Stimulated activated naive CD8-positive, alpha-beta T cell treated with anti-CD3 and anti-CD28 coated beads, Interleukin-15, amount 100 ng/mL, for 72 hours (primary cell): ENCODE data around the gene USP10.

Experiments
- ATAC-seq: fragments of 150-1000 bp; cut with Tn5 transposase; 2 replicates; pipeline ENCODE4 v1.10.0; 2021; ENCODE audit warnings: mild to moderate bottlenecking, moderate library complexity
- DNase-seq, 2 donors: peaks; one replicate each; pipeline ENCODE4 v3.0.0; 2021 to 2022
- H3K27ac Mint-ChIP-seq, 2 donors: one replicate each; pipeline ENCODE4 v1.8.0; 2022; ENCODE audit warnings: mild to moderate bottlenecking in 2 of 2, mixed read lengths in 2 of 2, moderate library complexity in 2 of 2
- H3K27me3 Mint-ChIP-seq: one replicate; pipeline ENCODE4 v1.8.0; 2022; ENCODE audit warnings: mixed read lengths
- H3K4me1 Mint-ChIP-seq: one replicate; pipeline ENCODE4 v1.8.0; 2022; ENCODE audit warnings: mild to moderate bottlenecking, mixed read lengths
- H3K4me3 Mint-ChIP-seq, 2 donors: one replicate each; pipeline ENCODE4 v1.8.0; 2022; ENCODE audit warnings: mild to moderate bottlenecking in 2 of 2, mixed read lengths in 2 of 2, moderate library complexity in 1 of 2
- H3K9me3 Mint-ChIP-seq, 2 donors: one replicate each; pipeline ENCODE4 v1.8.0; 2022; ENCODE audit warnings: mixed read lengths in 2 of 2

USP10 gene

DNA sequence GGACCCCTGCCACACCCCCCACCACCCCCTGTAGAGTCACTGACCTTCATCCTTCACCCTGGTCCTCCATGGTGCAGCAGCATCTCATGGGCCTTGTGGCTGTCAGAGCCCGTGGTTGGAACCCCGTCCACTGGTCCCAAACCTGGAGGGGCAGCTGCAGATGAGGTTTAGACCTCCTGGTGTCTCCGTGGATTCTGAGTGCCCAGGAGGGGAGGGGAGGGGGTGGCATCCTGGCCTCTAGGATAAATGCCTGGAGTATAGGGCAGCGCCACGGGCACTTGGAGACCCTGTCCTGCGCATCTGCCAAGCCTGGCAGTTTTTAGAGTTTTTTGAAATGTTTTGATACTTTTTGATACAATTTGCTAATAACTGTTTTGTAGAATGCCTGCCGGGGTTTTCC lies 34.0 kb upstream of the USP10 start:
- ATAC-seq (no peak), DNase-seq (no peak)
- no peaks in the 10 kb centered on the region for H3K27me3 Mint-ChIP-seq
- no peak overlapping the region for H3K27ac Mint-ChIP-seq
- H3K4me1 Mint-ChIP-seq, result peaks cover 17% of the 10 kb centered on the region
- no peaks in the 10 kb centered on the region for H3K9me3 Mint-ChIP-seq
- H3K4me3 Mint-ChIP-seq, result no peak overlapping the region

DNA sequence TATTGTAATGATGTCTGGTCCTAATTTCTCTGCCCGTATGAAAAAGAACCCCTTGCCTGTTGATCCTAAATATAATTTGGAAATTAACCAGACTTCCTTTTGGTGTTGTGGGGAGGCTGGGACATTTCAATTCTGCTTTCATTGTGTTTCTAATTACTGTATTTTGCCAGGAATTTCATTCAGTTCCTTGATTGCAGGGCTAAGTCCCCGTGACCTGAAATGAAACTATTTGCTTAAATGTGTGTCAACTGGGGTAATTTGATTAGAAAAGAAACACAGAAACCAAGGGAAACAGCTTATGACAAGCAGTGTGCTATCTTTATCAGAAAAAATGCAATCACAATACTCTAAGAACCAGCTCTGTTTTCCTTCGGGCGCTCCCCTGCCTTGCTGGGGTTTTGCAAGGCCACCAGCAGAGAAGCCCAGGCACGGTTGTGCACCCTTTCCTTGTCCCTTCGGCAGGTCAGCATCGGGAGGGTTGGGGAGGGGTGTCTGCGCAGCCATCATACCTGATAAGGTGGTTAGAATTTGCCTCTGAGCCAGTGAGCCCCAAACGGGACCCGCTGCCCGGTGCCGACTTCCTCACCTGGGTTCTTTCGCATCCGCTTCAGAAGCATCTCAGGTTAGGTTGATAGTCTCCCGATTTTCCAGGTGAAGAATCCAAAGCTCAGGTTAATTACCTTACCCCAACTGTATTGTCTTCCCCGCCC lies 32.0 kb upstream of the USP10 start:
- no peak for DNase-seq
- Mint-ChIP-seq H3K4me3 (no peak overlapping the region), H3K9me3 (no peaks in the 10 kb centered on the region)

GRCh38 chr16:84670063-84670462 lies 29.7 kb upstream of the USP10 start:
- Mint-ChIP-seq H3K9me3 (no peaks in the 10 kb centered on the region), H3K27ac (no peak overlapping the region), H3K4me1 (peaks cover 28% of the 10 kb centered on the region), H3K4me3 (no peak overlapping the region), H3K27me3 (no peaks in the 10 kb centered on the region)
- ATAC-seq (no peak), DNase-seq (no peak)

More for the DNA sequence above, 32.0 kb upstream of the USP10 start:
- H3K4me1 Mint-ChIP-seq, result peaks cover 26% of the 10 kb centered on the region
- H3K27me3 Mint-ChIP-seq, result no peaks in the 10 kb centered on the region
- no peak for ATAC-seq
- H3K27ac Mint-ChIP-seq, result peak overlapping the region; percentile 37 to 67

DNA sequence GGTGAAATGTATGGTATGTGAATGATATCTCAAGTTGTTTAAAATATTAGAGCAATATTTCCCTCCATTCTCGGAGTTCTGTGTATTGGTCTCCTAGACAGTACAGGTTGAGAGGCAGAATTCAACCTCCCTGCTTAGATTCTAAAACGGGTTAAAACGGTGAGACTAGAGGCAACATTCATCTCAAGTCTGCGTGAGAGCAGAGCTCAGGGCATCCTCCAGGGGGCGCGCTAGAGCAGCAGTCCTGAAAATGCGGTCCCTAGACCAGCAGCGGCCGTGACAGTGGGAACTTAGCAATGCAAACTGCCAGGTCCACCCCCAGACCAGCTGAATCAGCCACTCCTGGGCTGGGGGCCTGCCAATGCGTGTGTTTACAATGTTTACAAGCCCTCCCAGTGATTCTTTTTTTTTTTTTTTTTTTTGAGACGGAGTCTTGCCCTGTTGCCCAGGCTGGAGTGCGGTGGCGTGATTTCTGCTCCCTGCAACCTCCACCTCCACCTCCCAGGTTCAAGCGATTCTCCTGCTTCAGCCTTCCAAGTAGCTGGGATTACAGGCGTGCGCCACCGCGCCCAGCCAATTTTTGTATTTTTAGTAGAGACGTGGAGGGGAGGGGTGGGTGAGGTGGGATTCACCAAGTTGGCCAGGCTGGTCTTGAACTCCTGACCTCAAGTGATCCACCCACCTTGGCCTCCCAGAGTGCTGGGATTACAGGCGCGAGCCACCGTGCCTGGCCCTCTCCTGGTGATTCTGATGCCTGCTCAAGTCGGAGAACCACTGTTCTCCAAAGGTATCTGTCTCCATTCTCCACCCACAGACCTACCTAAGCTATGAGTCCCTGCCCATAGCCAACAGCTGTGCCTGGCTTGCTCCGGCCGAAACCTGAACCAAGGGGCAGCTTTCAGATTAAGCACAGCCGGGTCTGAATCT lies 27.3 kb upstream of the USP10 start:
- DNase-seq (peak; percentile 70 to 74), ATAC-seq (peak; percentile 90)
- Mint-ChIP-seq H3K27me3 (no peaks in the 10 kb centered on the region), H3K27ac (no peak overlapping the region), H3K9me3 (no peaks in the 10 kb centered on the region), H3K4me1 (peaks cover 21% of the 10 kb centered on the region), H3K4me3 (no peak overlapping the region)

- Mint-ChIP-seq H3K27ac (no peak overlapping the region), H3K4me1 (peaks cover 21% of the 10 kb centered on the region), H3K27me3 (no peaks in the 10 kb centered on the region), H3K9me3 (no peaks in the 10 kb centered on the region), H3K4me3 (no peak overlapping the region)
- no peak for ATAC-seq
- DNase-seq, result no peak
Measured at GRCh38 chr16:84673203-84673535, 26.6 kb upstream of the USP10 start.

- peaks cover 21% of the 10 kb centered on the region for H3K4me1 Mint-ChIP-seq
- no peaks in the 10 kb centered on the region for H3K9me3 Mint-ChIP-seq
- no peak for DNase-seq
- H3K27ac Mint-ChIP-seq, result no peak overlapping the region
- no peaks in the 10 kb centered on the region for H3K27me3 Mint-ChIP-seq
- no peak overlapping the region for H3K4me3 Mint-ChIP-seq
- no peak for ATAC-seq
Measured at GRCh38 chr16:84673561-84673960, 26.2 kb upstream of the USP10 start.

GRCh38 chr16:84675423-84675822 lies 24.4 kb upstream of the USP10 start:
- H3K27ac Mint-ChIP-seq, result no peak overlapping the region
- ATAC-seq (no peak), DNase-seq (no peak)
- H3K9me3 Mint-ChIP-seq, result no peaks in the 10 kb centered on the region
- no peak overlapping the region for H3K4me3 Mint-ChIP-seq
- H3K4me1 Mint-ChIP-seq, result peaks cover 21% of the 10 kb centered on the region
- H3K27me3 Mint-ChIP-seq, result peaks cover 8% of the 10 kb centered on the region

- Mint-ChIP-seq H3K27ac (no peak overlapping the region), H3K27me3 (peaks cover 8% of the 10 kb centered on the region), H3K9me3 (no peaks in the 10 kb centered on the region), H3K4me1 (peaks cover 21% of the 10 kb centered on the region), H3K4me3 (no peak overlapping the region)
- no peak for DNase-seq
- no peak for ATAC-seq
Measured at GRCh38 chr16:84675884-84676283, 23.9 kb upstream of the USP10 start.

DNA sequence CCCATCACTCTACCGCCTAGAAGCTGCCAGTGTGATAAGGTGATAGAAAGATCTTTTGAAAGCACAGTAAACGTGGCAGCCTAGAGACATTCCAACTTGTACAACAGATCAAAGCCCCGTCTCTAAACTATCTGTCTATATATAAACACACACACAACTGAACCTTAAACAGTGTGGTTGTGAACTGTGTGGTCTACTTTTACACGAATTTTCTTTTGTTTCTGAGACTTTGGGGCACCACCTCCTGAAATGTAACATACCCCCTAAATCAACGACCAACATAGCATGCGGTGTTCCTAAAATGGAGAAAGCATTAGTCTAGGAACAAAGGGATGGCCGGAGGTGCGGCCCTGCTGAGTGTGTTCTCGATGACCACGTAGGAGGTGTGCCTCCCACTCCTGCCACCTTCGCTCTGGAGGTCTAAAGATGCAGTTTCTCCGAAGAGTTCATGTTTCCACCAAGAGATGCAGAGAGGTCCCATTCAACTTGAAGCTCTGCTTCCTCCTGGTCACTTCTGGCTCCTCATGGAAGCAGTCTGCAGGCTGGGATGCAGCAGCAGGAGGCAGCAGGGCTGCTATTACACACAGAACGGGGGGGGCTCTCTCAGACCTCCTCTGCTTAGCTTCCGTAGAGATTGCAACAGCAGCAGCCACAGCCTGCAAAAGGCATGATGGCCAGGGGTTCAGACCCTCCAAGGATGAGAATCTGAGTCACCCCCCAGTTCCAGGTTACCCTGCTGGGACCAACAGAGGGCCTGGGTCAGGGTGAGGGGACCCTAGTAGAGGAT lies 22.6 kb upstream of the USP10 start:
- no peak for DNase-seq
- Mint-ChIP-seq H3K9me3 (no peaks in the 10 kb centered on the region), H3K27ac (no peak overlapping the region), H3K4me3 (no peak overlapping the region), H3K27me3 (peaks cover 8% of the 10 kb centered on the region), H3K4me1 (peaks cover 12% of the 10 kb centered on the region)
- no peak for ATAC-seq

- no peaks in the 10 kb centered on the region for H3K9me3 Mint-ChIP-seq
- H3K27me3 Mint-ChIP-seq, result peaks cover 8% of the 10 kb centered on the region
- peak overlapping the region in 1 of 2 donors; percentile 60 for H3K27ac Mint-ChIP-seq
- ATAC-seq (no peak), DNase-seq (no peak)
- H3K4me1 Mint-ChIP-seq, result peaks cover 5% of the 10 kb centered on the region
- H3K4me3 Mint-ChIP-seq, result no peak overlapping the region
Measured at GRCh38 chr16:84677849-84678248, 22.0 kb upstream of the USP10 start.

DNA sequence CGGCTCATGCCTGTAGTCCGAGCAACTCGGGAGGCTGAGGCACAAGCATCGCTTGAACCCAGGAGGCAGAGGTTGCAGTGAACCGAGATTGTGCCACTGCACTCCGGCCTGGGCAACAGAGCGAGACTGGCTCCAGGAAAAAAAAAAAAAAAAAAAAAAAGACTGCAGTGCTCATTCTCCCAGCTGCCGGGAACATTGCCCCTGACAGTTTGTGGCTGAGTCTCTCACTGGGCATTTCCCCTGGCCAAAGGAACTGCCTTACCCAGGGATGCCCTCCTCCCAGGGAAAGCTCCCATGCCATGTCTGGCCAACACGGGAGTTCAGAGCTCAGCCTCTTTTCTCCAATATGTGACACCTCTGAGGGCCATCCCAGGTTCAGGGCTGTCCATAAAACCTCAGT lies 21.3 kb upstream of the USP10 start:
- no peak overlapping the region for H3K27ac Mint-ChIP-seq
- H3K27me3 Mint-ChIP-seq, result peaks cover 8% of the 10 kb centered on the region
- ATAC-seq (no peak), DNase-seq (no peak)
- no peaks in the 10 kb centered on the region for H3K9me3 Mint-ChIP-seq
- no peaks in the 10 kb centered on the region for H3K4me1 Mint-ChIP-seq
- no peak overlapping the region for H3K4me3 Mint-ChIP-seq

- no peak for DNase-seq
- no peak overlapping the region for H3K27ac Mint-ChIP-seq
- no peaks in the 10 kb centered on the region for H3K9me3 Mint-ChIP-seq
- no peak for ATAC-seq
- H3K4me1 Mint-ChIP-seq, result no peaks in the 10 kb centered on the region
- H3K27me3 Mint-ChIP-seq, result peaks cover 20% of the 10 kb centered on the region
- H3K4me3 Mint-ChIP-seq, result no peak overlapping the region
Measured at GRCh38 chr16:84680165-84680842, 19.5 kb upstream of the USP10 start.

DNA sequence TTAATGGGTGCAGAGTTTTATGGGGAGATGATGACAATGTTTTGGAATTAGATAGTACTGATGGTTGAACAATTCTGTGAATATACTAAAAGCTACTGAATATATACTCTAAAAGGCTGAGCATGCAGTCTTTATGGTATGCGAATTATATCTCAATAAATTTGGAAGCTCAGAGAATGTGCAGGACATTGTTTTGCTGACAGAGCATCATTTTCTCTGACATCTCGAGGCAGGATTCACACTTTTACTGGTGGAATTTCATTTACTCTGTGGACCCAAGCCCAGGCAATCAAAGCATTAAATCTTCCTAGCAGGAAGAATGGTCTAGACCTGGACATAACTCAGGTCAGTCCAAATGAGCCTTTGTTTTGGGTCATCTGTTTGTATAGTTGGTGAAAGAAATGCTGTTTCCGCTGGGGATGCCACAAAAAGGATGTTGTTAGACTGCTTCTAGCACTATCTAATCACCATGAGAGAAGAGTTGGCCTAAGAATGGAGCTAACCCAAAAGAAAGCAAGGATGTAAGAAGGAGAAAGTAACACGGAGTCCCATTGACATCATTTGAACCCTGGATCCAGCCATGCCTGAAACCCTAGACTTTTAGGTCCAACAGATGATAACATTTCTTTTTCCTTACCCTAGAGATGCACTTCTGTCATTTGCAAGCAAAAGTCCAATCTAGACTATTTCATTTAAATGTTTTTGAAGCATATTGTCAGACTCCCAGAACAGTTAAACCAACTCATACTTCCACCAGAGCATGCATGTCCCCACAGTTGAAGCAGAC lies 18.8 kb upstream of the USP10 start:
- H3K4me3 Mint-ChIP-seq, result no peak overlapping the region
- peaks cover 22% of the 10 kb centered on the region for H3K27me3 Mint-ChIP-seq
- H3K4me1 Mint-ChIP-seq, result no peaks in the 10 kb centered on the region
- H3K9me3 Mint-ChIP-seq, result no peaks in the 10 kb centered on the region
- no peak for ATAC-seq
- H3K27ac Mint-ChIP-seq, result no peak overlapping the region
- no peak for DNase-seq

- Mint-ChIP-seq H3K27ac (no peak overlapping the region), H3K9me3 (no peaks in the 10 kb centered on the region), H3K4me1 (peaks cover 6% of the 10 kb centered on the region), H3K4me3 (no peak overlapping the region), H3K27me3 (peaks cover 22% of the 10 kb centered on the region)
- no peak for DNase-seq
- ATAC-seq, result no peak
Measured at GRCh38 chr16:84683691-84684591, 15.9 kb upstream of the USP10 start.
